GM12878 (cell line): ENCODE measurements around the gene TIRAP. TPM values are rescaled to one million over a fixed set of nuclear protein-coding genes. Genes with fewer than 3 reads are reported as not detected.

ENCODE experiments used
- ATAC-seq: fragments of 200-7000 bp; cut with Tn5 transposase; 3 replicates; pipeline ENCODE4 v1.9.1; 2020; ENCODE audit warnings: mild to moderate bottlenecking, moderate library complexity
- BruUV-seq: library from RNA; stranded (reverse); fragments of 400-500 nt; replicated peaks from 2 replicates; lab custom pipeline; 2021; lab: Mats Ljungman, UMichigan
- CTCF ChIA-PET: fragments of 300-600 bp; sonication (Branson Sonifier 250); formaldehyde crosslinking; extraction: SDS; loops from one replicate; lab custom pipeline; 2021; ENCODE audit warnings: inconsistent platforms; lab: Yijun Ruan, JAX
- POLR2A ChIA-PET: fragments of 350-600 bp; formaldehyde crosslinking; extraction: SDS; loops from one replicate; lab custom pipeline; 2021; ENCODE audit warnings: inconsistent platforms; lab: Charles Lee
- RAD21 ChIA-PET: fragments of 300-600 bp; sonication (Branson Sonifier 250); formaldehyde crosslinking; loops from one replicate; lab custom pipeline; 2023; ENCODE audit warnings: antibody characterized with exemption; ENCODE audit not compliant: unreplicated experiment; lab: Charles Lee
- SMC1A ChIA-PET: fragments of 300-600 bp; sonication (Branson Sonifier 250); formaldehyde crosslinking; loops from one replicate; lab custom pipeline; 2023; ENCODE audit not compliant: unreplicated experiment, uncharacterized antibody; lab: Charles Lee
- DNase-seq: peaks from one replicate; pipeline ENCODE4 v3.0.0-alpha.2; 2011; ENCODE audit warnings: low read depth, low spot score
- FAIRE-seq: peaks from 3 replicates; lab custom pipeline; 2011; peaks lifted over from hg19 to GRCh38; lab: Jason Lieb, UNC
- H2AFZ ChIP-seq: 2 replicates; pipeline ENCODE4 v1.6.0; 2011; ENCODE audit warnings: low read depth, low read length, control low read depth; ENCODE audit not compliant: control insufficient read depth
- H3K27ac ChIP-seq: 2 replicates; pipeline ENCODE4 v1.5.1; 2011; ENCODE audit warnings: control low read depth; ENCODE audit not compliant: control insufficient read depth, insufficient read depth
- H3K27me3 ChIP-seq, 2 experiments: replicated peaks in 1 of 2; 2 replicates each; pipeline versions ENCODE4 v1.6.0 to v1.6.1; 2011; ENCODE audit warnings: low read length in 1 of 2; ENCODE audit not compliant: control insufficient read depth in 2 of 2, insufficient read depth in 2 of 2
- H3K36me3 ChIP-seq, 2 experiments: 2 replicates each; pipeline ENCODE4 v1.5.1; 2011; ENCODE audit warnings: low read length in 1 of 2; ENCODE audit not compliant: control insufficient read depth in 2 of 2, insufficient read depth in 2 of 2
- H3K4me1 ChIP-seq: 2 replicates; pipeline ENCODE4 v1.6.1; 2011; ENCODE audit warnings: mild to moderate bottlenecking, low read length, moderate library complexity, mixed read lengths; ENCODE audit not compliant: control insufficient read depth, insufficient read depth
- H3K4me2 ChIP-seq: 2 replicates; pipeline ENCODE4 v1.6.0; 2011; ENCODE audit warnings: control low read depth; ENCODE audit not compliant: control insufficient read depth, insufficient read depth
- H3K4me3 ChIP-seq: fragments of 200-600 bp; sonication (generic); 2 replicates; pipeline ENCODE4 v1.5.1; 2016
- H3K79me2 ChIP-seq: 2 replicates; pipeline ENCODE4 v1.6.0; 2011; ENCODE audit warnings: low read length; ENCODE audit not compliant: control insufficient read depth, insufficient read depth
- H3K9ac ChIP-seq: 2 replicates; pipeline ENCODE4 v1.8.0; 2011; ENCODE audit warnings: low read length, control low read depth, mixed read lengths; ENCODE audit not compliant: control insufficient read depth, insufficient read depth
- H3K9me3 ChIP-seq: replicated peaks from 3 replicates; pipeline ENCODE4 v1.5.1; 2011; ENCODE audit warnings: mild to moderate bottlenecking, low read length; ENCODE audit not compliant: control insufficient read depth, insufficient read depth
- H4K20me1 ChIP-seq: 2 replicates; pipeline ENCODE4 v1.6.0; 2011; ENCODE audit not compliant: control insufficient read depth, insufficient read depth
- CBX3 ChIP-seq: fragments of 200-600 bp; sonication (generic); IDR thresholded peaks from 2 replicates; pipeline ENCODE4 v1.6.1; 2016; ENCODE audit warnings: low read depth, borderline replicate concordance
- CEBPB ChIP-seq, 2 experiments: fragments of 150-350 bp in 1 of 2; IDR thresholded peaks; 2 replicates each; pipeline ENCODE4 v1.6.1; 2012 to 2014; ENCODE audit warnings: low read depth in 2 of 2, low read length in 2 of 2, borderline replicate concordance in 1 of 2, inconsistent platforms in 1 of 2
- EGR1 ChIP-seq, 2 experiments: IDR thresholded peaks; 1 replicate in 1 of 2; 2 replicates in 1 of 2; pipeline ENCODE4 v1.6.1; 2011 to 2012; ENCODE audit warnings: low read depth in 2 of 2, low read length in 2 of 2, borderline replicate concordance in 1 of 2, mild to moderate bottlenecking in 1 of 2, moderate library complexity in 1 of 2
- JUNB ChIP-seq: IDR thresholded peaks from 2 replicates; pipeline ENCODE4 v1.6.1; 2016; ENCODE audit warnings: antibody characterized with exemption, mild to moderate bottlenecking
- JUND ChIP-seq: IDR thresholded peaks from 2 replicates; pipeline ENCODE4 v1.6.1; 2012; ENCODE audit warnings: low read depth, mild to moderate bottlenecking, low read length, improper control_type of control experiment, moderate library complexity
- LARP7 ChIP-seq: fragments of 450-650 bp; IDR thresholded peaks from 2 replicates; pipeline ENCODE4 v1.6.1; 2017; ENCODE audit warnings: mild to moderate bottlenecking
- MTA2 ChIP-seq: fragments of 450-650 bp; IDR thresholded peaks from 2 replicates; pipeline ENCODE4 v1.6.1; 2016; ENCODE audit warnings: low read depth, mild to moderate bottlenecking, moderate library complexity
- NFXL1 ChIP-seq: fragments of 450-650 bp; IDR thresholded peaks from 2 replicates; pipeline ENCODE4 v1.6.1; 2017; ENCODE audit warnings: antibody characterized with exemption, mild to moderate bottlenecking, borderline replicate concordance
- RCOR1 ChIP-seq: conservative IDR thresholded peaks from 2 replicates; pipeline ENCODE4 v1.6.1; 2012; ENCODE audit warnings: low read depth, low read length, improper control_type of control experiment
- SIN3A ChIP-seq: IDR thresholded peaks from 2 replicates; pipeline ENCODE4 v1.6.1; 2012; ENCODE audit warnings: low read depth, low read length, improper control_type of control experiment
- TAF1 ChIP-seq: IDR thresholded peaks from 2 replicates; pipeline ENCODE4 v1.6.1; 2011; ENCODE audit warnings: mild to moderate bottlenecking, low read depth, low read length, borderline replicate concordance
- USF2 ChIP-seq: IDR thresholded peaks from 2 replicates; pipeline ENCODE4 v1.6.1; 2011; ENCODE audit warnings: low read depth, low read length, improper control_type of control experiment, borderline replicate concordance
- ZNF207 ChIP-seq: fragments of 450-650 bp; IDR thresholded peaks from 2 replicates; pipeline ENCODE4 v1.6.1; 2014; ENCODE audit warnings: antibody characterized with exemption, mild to moderate bottlenecking, borderline replicate concordance
- ZNF24 ChIP-seq: fragments of 450-650 bp; IDR thresholded peaks from 2 replicates; pipeline ENCODE4 v1.6.1; 2017; ENCODE audit warnings: antibody characterized with exemption, mild to moderate bottlenecking
- WGBS: methylation state at CpG from one replicate; pipeline ENCODE4 v1.1.6; 2016; ENCODE audit warnings: low lambda C conversion rate; ENCODE audit not compliant: insufficient replicate concordance, insufficient coverage; ENCODE audit errors: missing lambda C conversion rate; 5-methylcytosine and 5-hydroxymethylcytosine counted together
- in situ Hi-C: fragments of 300-500 bp; cut with MboI; formaldehyde crosslinking; loops from 9 replicates; pipeline ENCODE4 v1.14.3; 2018; ENCODE audit warnings: mixed read lengths
- intact Hi-C: fragments of 100-400 bp; cut with micrococcal nuclease; formaldehyde crosslinking; loops from one replicate; pipeline ENCODE4 v1.14.2; 2022; ENCODE audit not compliant: unreplicated experiment
- polyA plus RNA-seq, 11 experiments: library from polyadenylated mRNA; depleted of rRNA in 4 of 11; unstranded in 6 of 11; stranded (reverse) in 5 of 11; fragments of >200 nt; fragmentation: Nextera tagmentation in 4 of 11; fragmentation: Illumina TruSeq in 1 of 11; extraction: Ambion mirVana in 4 of 11; extraction: Trizol in 1 of 11; gene quantifications; 1 replicate in 1 of 11; 2 replicates in 10 of 11; pipeline versions ENCODE4 v1.2.1 to v1.2.3, GENCODE V29; 2011 to 2016; ENCODE audit warnings: inconsistent platforms in 2 of 11, missing spikeins in 2 of 11, low read depth in 1 of 11
- total RNA-seq, 4 experiments: library from RNA; depleted of rRNA in 3 of 4; stranded (reverse); fragments of >200 nt in 3 of 4; fragmentation: Illumina TruSeq in 1 of 4; extraction: Trizol in 1 of 4; gene quantifications; 2 replicates each; pipeline versions ENCODE4 v1.2.1 to v1.2.3, GENCODE V29; 2013 to 2021
- TF ChIP-seq, protein P1 (sequence below): IDR thresholded peaks from 2 replicates; pipeline ENCODE4 v1.6.1; 2011; ENCODE audit warnings: borderline replicate concordance, low read depth, mild to moderate bottlenecking, moderate library complexity, mixed read lengths, low read length; ENCODE audit not compliant: insufficient read depth; ENCODE audit errors: extremely low read length
- TF ChIP-seq, protein P2 (sequence below): IDR thresholded peaks from 2 replicates; pipeline ENCODE4 v1.6.1; 2012; ENCODE audit warnings: low read depth, low read length, improper control_type of control experiment
- TF ChIP-seq, protein P3 (sequence below): fragments of 450-650 bp; IDR thresholded peaks from 2 replicates; pipeline ENCODE4 v1.6.1; 2016; ENCODE audit warnings: mild to moderate bottlenecking

Gene TIRAP
- total and polyA plus RNA-seq, 10 of the 15 experiments (the other 5 are each of a cell fraction or from before 2014, with no cell fraction given): 0.76 to 9.9 (median 4.7) TPM

DNA sequence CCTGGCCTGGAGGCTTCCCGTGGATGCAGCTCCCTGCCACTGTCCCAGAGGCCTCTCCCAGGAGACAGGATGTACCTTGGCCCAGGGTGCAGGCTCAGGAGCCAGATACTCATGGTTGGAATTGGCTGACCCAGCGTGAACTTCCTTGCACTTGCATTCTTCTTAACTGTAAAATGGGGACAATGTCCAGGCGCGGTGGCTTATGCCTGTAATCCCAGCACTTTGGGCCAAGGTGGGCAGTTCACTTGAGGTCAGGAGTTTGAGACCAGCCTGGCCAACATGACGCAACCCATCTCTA is 52.5 kb downstream of the TIRAP start:
- no peaks in the 10 kb centered on the region for H3K79me2 ChIP-seq
- ATAC-seq: no peak
- no peak overlapping the region for H3K9ac ChIP-seq
- TF ChIP-seq, protein P1, sequence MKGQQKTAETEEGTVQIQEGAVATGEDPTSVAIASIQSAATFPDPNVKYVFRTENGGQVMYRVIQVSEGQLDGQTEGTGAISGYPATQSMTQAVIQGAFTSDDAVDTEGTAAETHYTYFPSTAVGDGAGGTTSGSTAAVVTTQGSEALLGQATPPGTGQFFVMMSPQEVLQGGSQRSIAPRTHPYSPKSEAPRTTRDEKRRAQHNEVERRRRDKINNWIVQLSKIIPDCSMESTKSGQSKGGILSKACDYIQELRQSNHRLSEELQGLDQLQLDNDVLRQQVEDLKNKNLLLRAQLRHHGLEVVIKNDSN: no peak
- TF ChIP-seq NFXL1: no peak
- no peak for TF ChIP-seq TAF1
- TF ChIP-seq RCOR1: no peak
- TF ChIP-seq SIN3A: no peak
- TF ChIP-seq MTA2: no peak
- no peak for TF ChIP-seq USF2
- no peak for TF ChIP-seq ZNF207
- no peak for TF ChIP-seq JUND
- TF ChIP-seq EGR1 (IDR thresholded peaks at IDR 0.05; ENCODE audit: borderline replicate concordance in 1 of 2, low read depth in 2 of 2, low read length in 2 of 2): no peak
- TF ChIP-seq, protein P2, sequence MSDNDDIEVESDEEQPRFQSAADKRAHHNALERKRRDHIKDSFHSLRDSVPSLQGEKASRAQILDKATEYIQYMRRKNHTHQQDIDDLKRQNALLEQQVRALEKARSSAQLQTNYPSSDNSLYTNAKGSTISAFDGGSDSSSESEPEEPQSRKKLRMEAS: no peak
- TF ChIP-seq, protein P3, sequence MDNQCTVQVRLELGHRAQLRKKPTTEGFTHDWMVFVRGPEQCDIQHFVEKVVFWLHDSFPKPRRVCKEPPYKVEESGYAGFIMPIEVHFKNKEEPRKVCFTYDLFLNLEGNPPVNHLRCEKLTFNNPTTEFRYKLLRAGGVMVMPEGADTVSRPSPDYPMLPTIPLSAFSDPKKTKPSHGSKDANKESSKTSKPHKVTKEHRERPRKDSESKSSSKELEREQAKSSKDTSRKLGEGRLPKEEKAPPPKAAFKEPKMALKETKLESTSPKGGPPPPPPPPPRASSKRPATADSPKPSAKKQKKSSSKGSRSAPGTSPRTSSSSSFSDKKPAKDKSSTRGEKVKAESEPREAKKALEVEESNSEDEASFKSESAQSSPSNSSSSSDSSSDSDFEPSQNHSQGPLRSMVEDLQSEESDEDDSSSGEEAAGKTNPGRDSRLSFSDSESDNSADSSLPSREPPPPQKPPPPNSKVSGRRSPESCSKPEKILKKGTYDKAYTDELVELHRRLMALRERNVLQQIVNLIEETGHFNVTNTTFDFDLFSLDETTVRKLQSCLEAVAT: no peak
- TF ChIP-seq CEBPB (IDR thresholded peaks at IDR 0.05; ENCODE audit: borderline replicate concordance in 1 of 2, low read depth in 2 of 2, low read length in 2 of 2): no peak
- no peak for TF ChIP-seq ZNF24
- TF ChIP-seq JUNB: no peak
- TF ChIP-seq CBX3: no peak
- TF ChIP-seq LARP7: no peak
- ChIA-PET CTCF (interaction anchor here (1.0 to 1.4 kb wide), 2 partner anchors 25 to 145 kb away, joined by 4 read pairs; no protein-coding TSS in a partner anchor), SMC1A (no interaction called here), POLR2A (interaction anchor here (0.7 kb wide), 1 partner anchor 295 kb away, joined by 5 read pairs; no protein-coding TSS in a partner anchor), RAD21 (interaction anchor here (1.5 kb wide), 1 partner anchor 145 kb away, joined by 4 read pairs; no protein-coding TSS in a partner anchor)
- no peak overlapping the region for H3K4me3 ChIP-seq
- intact Hi-C loops (no loop called here), in situ Hi-C loops (no loop called here)
- no peak for DNase-seq
- H3K9me3 ChIP-seq: no peaks in the 10 kb centered on the region
- H4K20me1 ChIP-seq: no peaks in the 10 kb centered on the region
- H3K36me3 ChIP-seq: peaks cover 31 to 32% of the 10 kb centered on the region in 2 experiments; a peak in 3 of 4 replicates
- H2AFZ ChIP-seq: no peak overlapping the region
- no TSS peak for BruUV-seq
- H3K4me2 ChIP-seq: no peak overlapping the region
- peaks cover 2% of the 10 kb centered on the region for H3K4me1 ChIP-seq
- no peak overlapping the region for H3K27ac ChIP-seq
- H3K27me3 ChIP-seq: no peaks in the 10 kb centered on the region
- FAIRE-seq: no peak
- WGBS: 88% methylated on average over 5 of the region's 5 CpGs
